ENCODE results near the gene LMAN2.

The LMAN2 gene

DNA sequence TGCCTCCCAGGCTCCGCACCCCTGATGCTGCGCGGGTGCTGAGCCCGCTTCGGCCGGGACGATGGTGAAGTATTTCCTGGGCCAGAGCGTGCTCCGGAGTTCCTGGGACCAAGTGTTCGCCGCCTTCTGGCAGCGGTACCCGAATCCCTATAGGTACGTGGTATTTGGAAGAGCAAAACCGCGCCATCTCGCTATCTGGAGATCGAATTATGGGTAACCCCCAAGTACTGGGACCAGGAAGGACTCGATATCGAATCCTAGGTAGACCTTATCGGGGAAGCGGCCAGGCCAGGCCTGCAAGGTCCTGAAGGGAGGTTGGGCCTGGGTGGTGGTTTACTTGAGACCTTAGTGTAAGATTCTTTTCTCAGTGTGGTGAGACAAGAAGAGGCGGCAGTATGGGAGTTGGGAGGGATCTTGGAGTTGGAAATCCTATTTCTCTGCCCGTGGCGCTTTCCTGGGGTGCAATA, 47.5 kb downstream of the LMAN2 start:
- no peak for DNase-seq

DNA sequence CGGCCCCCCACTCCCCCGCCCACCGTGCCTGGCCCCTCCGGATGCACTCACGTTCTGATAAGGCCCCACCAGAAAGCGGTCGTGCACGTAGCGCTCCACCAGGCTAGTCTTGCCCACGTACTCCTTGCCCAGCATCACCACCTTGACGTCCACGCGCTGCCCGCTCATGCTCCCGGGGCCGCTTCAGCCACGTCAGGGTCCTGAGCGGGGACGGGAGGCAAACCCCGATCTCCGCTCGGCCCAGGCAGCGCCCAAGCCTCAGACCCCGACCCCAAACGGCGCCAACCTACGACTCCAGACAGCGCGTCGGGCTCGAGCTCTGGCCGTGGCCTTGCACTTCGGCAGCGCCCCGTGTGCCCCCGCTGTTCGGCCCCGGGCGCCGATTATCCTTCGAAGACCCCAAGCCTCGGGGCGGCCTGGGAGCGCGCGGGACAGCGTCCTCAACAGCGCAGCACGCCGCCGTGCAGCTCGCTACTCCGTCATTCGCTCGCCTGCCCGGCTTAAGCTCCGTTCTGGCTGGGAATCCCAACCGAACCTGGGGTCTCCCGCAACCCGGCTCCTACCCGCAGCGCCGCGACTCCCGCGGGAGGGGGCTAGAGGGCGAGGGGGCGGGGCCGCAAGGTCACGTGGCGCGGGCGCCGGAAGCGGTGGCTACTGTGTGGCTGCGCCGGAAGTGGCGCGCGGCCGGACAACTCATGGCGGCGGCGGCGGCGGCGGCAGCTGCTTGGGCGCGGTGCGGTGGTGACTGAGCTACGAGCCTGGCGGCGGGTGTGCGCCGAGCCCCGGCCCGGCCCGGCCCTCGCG, 48.1 kb downstream of the LMAN2 start, which contains the start of the genes PRELID1 and RAB24:
Gene PRELID1, plus strand, starts transcription at position 679 of the 804 bp plus-strand sequence. CDS start 187 bp downstream, outside the sequence.
Gene RAB24, minus strand, starts transcription at position 599 of the 804 bp plus-strand sequence. Its CDS starts 431 bp downstream, at position 168.
- DNase-seq: peak; percentile 79

DNA sequence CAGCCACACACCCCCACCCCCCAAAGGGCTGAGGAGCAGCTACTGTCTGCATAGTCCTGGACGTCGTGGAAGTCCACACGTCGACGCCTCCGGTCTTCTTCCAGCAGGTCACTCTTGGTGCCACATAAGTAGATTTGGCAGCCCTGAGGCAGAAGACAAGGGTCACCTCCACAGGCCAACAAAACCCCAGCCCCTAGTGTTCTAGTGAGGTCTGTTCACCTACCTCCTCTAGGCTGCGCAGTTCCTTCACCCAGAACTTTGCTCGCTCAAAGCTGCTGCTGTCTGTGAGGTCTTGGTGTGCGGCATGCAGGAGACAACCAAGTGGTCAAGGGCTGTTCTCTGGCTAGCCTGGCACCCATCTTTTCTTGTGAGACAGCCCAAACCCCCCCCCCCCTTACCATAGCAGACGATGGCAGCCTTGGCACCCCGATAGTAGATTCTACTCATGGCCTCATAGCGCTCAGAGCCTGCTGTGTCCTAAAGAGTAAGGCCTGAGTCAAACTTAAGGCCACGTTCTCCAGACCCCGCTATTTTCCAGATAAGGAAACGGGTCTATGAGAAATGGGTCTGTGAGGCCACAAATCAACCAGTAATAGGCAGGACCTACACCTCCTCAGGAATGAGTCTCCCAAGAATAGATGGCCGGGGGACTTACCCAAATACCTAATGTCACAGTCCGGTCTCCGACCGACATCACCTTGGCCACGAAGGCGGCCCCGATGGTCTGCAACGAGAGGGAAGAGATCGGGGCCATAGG, 48.9 kb downstream of the LMAN2 start:
- DNase-seq: no peak

DNA sequence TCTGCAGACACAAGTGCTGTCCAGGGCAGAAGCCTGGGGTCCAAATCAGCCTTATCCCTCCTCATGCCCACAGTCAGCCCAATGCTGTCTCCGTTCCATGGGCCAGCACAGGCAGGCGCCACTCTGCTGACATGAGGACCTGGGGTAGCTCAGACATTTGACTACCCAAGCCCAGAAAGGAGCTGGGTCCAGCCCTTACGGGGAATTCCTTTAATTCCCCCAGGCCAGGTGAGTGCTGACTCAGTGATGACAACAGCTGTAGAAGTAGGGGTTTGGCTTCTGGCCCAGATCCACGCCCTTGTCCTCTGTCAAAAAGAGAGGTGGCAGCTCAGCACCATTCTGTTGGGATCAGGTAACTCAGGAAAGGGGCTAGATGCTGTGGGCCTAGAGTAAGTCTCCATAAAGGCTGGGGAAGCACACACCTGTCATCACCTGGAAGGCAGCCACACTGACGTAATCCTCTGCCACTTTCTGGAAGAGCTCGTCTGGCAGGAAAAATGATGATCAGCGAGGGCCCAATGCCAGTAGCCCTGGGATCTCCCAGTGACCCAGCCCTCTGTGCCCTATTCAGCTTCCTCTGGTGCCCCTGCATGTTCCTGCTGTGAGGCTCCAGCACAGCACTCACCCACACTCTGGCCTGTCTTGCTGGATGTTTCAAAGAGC, 49.8 kb downstream of the LMAN2 start:
- DNase-seq: peak; percentile 98

DNA sequence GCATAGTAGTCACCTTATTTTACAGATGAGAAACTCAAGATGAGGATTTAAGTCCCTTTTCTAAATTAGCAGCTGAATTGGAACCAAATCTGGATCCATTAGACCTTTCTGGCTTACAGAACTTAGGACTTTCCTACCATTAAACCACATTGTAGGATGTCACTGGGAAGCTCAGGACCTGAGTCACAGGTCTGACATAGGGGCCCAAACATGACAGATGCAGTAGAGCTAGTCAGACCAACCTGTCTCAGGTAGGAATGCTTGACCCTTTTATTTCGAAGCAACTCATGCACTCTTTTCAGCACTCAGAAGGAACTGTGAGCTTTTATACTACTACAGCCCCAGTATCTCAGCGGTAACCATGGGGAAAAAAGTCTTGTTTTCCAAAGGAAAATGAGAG, 50.5 kb downstream of the LMAN2 start:
- no peak for DNase-seq

DNA sequence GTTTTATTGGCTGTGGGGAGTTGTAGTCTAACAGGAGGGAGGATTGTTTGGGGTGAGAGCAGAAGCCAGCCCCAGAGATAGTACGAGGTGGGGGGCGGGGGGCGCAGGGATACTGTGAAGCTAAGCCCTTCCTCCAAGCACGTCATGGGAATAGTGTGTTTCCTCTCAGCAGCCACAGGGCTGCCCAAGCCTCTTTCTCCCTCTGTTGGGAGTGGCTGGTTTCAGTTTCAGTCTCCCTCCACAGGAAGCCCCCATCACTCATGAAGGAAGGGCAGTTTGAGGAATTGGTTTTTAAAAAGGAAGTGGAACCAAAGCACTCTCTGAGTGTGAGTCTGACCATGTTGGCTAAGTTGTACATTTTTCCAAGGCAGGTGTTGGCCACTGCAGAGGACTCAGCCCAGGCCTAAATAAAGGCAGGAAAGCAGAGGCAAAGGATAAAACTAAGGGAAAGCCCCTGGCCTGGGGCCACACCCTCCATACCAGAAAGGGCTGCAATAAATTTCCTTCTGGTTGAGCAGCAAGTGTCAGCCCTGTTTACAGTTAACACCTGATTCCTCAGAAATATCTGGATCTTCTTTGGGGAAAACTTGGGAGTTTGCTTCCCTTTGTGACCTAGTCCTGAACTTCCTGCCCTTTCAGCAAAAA, 51.1 kb downstream of the LMAN2 start:
- DNase-seq: no peak

DNA sequence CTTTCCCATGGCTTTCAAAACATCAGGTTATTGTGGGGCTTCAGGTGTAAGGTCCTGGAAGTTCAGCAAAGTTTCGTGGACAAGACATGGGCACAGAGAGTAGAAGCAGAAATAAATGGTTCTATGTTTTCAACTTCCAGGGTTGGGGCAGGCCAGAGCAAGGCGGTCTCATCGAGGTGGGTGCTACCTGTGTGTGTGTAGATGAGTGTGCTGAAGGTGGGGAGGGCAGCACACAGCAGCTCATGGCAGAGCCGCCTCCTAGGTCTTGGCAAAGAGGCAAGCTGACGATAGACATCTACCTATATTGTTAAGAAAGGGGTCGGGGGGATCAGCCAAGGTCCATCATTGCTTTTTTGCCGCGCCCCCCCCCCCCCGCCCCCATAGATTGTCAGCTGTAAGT, 51.8 kb downstream of the LMAN2 start:
- no peak for DNase-seq

DNA sequence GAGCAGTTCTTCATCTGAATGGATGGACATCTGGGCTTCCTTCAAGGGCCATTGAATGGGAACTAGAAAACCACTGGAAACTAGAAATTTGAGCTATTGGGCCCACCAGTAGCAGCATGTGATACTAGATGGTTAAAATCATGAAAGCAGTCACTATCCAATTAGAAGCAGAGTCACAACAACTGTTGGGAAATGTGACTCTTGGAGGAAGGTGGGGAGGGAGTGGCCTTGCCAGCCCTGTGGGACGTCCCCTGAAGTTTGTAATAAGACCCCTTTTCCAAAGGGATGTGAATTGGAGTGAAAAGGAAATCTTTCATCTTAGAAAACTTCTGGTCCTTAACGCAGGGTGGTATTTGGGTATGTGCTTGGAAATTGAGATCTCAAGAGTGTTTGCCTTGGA, 53.5 kb downstream of the LMAN2 start:
- DNase-seq: no peak

DNA sequence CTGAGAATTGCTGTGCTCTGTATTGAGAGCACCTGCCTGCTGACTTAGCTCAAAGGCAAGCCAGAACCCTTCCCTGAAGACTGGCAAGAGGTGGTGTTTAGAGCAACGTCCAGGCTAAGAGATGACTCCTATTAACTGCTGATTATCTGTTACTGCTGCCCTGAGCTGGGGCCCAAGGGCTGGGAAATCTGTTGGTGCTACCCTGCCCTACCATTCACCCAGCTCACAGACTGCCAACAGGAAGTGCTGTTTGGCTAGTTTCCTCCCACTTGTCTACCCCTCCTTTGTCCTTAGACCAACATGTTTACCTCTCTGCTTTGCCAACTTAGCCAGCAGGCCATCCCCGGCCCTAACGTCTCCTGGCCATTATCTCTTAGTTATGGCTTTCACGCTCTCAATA, 54.9 kb downstream of the LMAN2 start:
- DNase-seq: peak; percentile 82

DNA sequence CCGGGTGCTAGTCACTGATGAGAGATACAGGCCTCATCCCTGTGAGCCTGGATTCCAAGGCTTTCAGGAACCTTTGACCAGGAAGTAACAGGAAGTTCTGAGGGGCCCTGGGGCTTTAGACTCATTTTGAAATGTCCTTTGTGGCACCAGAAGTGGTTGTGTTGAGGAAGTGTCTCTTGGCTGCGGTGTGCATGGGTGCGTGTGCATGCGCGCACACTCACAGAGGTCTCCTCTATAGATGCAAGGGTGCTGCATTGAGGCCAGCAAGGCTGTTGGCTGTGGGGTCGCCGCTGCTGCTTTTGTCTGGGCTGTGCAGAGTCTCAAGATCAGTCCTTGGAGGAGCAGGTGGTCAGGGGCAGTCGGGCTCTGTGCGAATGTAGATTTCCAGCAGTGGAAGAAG, 55.5 kb downstream of the LMAN2 start:
- no peak for DNase-seq

DNA sequence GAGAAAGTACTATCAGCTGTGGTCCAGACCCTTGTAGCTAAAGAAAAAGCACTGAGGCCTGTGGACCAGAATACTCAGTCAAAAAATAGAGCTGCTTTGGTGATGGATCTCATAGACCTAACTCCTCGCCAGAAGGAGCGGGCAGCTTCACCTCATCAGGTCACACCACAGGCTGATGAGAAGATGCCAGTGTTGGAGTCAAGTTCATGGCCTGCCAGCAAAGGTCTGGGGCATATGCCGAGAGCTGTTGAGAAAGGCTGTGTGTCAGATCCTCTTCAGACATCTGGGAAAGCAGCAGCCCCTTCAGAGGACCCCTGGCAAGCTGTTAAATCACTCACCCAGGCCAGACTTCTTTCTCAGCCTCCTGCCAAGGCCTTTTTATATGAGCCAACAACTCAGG, 56.8 kb downstream of the LMAN2 start:
- DNase-seq: no peak

DNA sequence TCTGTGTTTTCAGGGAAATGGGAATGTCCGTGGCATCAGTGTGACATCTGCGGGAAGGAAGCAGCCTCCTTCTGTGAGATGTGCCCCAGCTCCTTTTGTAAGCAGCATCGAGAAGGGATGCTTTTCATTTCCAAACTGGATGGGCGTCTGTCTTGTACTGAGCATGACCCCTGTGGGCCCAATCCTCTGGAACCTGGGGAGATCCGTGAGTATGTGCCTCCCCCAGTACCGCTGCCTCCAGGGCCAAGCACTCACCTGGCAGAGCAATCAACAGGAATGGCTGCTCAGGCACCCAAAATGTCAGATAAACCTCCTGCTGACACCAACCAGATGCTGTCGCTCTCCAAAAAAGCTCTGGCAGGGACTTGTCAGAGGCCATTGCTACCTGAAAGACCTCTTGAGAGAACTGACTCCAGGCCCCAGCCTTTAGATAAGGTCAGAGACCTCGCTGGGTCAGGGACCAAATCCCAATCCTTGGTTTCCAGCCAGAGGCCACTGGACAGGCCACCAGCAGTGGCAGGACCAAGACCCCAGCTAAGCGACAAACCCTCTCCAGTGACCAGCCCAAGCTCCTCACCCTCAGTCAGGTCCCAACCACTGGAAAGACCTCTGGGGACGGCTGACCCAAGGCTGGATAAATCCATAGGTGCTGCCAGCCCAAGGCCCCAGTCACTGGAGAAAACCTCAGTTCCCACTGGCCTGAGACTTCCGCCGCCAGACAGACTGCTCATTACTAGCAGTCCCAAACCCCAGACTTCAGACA, 57.5 kb downstream of the LMAN2 start:
- no peak for DNase-seq

DNA sequence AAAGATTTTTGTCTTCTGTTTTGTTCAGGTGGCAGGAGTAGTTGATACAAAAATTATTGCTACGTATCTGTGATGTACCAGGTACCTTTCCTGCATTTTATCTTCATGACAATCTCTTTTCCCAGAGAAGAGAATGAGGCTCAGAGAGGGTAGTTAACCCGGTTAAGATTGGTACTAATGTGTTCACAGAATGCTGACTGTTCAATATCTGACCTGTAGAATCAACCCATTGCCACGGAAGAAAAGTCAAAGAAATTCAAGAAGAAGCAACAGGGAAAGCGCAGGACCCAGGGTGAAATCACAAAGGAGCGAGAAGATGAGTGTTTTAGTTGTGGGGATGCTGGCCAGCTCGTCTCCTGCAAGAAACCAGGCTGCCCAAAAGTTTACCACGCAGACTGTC, 59.7 kb downstream of the LMAN2 start:
- DNase-seq: no peak

DNA sequence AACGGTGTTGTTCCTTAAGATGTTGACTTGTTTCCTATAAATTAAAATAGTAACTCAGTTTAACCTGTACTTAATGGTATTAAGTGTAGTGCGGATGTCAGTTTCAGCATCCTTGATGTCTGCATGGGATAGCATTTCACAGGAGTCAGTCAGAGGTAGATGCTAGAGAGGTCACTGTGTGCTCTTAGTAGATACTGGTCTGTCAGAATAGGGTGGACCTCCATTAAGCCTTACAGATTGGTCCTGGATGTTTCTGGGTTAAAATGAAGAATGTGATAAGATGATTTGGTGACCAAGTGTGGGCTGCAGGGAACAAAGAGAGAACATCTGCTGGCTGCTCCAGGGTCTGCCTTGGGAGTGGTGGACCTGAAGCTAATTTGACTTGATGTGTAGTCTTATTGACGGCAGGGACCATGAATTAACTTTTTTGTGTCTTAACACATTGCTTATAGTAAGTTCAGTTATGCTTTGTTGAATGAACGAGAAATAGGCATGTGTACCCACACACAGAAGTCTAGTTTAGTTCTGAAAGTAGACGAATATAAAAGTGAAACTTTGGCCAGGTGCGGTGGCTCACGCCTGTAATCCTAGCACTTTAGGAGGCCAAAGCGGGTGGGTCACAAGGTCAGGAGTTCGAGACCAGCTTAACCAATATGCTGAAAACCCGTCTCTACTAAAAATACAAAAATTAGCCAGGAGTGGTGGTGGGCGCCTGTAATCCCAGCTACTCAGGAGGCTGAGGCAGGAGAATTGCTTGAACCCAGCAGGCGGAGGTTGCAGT, 60.5 kb downstream of the LMAN2 start:
- DNase-seq: no peak

DNA sequence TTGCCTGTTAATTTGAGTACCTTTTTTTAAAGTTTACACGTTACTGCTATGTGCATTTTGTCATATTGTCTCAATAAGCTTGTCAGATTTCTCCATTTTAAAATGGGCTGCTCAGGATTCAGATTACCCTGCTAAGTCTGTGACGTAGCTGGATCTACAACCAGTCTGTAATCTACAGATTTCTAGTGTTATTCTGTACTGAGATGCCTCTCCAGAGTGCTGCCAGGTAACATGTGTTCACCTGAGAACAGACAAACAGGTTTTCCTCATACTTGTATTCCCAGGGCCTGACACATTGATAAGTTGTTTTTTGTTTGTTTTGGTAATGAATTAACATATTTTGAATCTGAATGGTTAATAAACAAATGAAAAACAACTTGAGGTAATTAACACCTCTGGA, 63.3 kb downstream of the LMAN2 start:
- no peak for DNase-seq
